Left lobe of liver (tissue), 2 donors: ENCODE results near the gene GABRG3. TPM values are rescaled to one million over a fixed set of nuclear protein-coding genes. Genes with fewer than 3 reads are reported as not detected.
"Not testable (repeated sequence)": the region's sequence is repeated elsewhere in the genome, so short reads cannot be mapped to it uniquely, and the experiment has no call there.

Experiments
- ATAC-seq: fragments of 200-7000 bp; cut with Tn5 transposase; one replicate; pipeline ENCODE4 v1.9.1; 2020; ENCODE audit warnings: mild to moderate bottlenecking, moderate library complexity
- DNase-seq: peaks from one replicate; pipeline ENCODE4 v3.0.0-alpha.2; 2020; ENCODE audit warnings: low spot score
- total RNA-seq: library from RNA; stranded (reverse); gene quantifications from one replicate; pipeline ENCODE4 v1.2.1, GENCODE V29; 2021
- donor health status: DM: no; HTN: no; CAD: no; lungs with moderate emphysema.
- donor health status: DM: no; HTN: yes; CAD: no.

Gene GABRG3
- total RNA-seq, 1 donor from 2014 or later, result 0.03 TPM

GRCh38 chr15:27172821-27173220, 201.8 kb downstream of the GABRG3 start:
- DNase-seq (no peak), ATAC-seq (no peak)

DNA sequence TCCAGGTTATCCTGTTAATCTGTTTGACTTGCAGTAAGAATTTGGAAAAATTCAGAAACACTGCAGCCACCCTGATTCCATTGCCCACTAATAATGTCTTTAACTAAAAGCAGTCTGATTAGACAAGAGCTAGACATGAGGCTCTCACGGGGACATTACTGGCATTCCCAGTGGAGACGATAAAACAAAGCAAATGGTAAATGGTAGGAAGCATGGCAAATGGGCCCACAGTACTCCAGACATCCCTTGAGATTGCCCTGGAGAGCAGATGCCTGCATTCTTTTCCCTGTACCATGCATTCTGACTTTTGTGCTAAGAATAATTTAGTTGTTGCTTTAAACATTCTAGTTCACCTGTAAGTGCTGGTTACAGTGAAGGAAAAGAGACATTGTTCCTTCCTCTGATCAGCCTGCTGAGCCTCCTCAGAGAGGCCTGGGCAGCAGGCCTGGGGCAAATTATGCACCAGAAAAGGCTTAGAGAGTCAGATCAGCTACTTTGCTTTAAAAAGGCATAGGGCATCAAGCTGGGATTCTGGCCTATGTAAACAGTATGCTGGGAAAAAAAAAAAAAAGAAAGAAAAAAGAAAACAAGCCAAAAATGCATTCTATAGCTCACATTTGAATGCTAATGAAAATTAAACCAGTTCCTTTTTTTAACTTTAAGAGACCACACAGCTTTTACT, 204.6 kb downstream of the GABRG3 start:
- no peak for DNase-seq
- ATAC-seq, result no peak

GRCh38 chr15:27176785-27177406, 205.9 kb downstream of the GABRG3 start:
- no peak for DNase-seq

DNA sequence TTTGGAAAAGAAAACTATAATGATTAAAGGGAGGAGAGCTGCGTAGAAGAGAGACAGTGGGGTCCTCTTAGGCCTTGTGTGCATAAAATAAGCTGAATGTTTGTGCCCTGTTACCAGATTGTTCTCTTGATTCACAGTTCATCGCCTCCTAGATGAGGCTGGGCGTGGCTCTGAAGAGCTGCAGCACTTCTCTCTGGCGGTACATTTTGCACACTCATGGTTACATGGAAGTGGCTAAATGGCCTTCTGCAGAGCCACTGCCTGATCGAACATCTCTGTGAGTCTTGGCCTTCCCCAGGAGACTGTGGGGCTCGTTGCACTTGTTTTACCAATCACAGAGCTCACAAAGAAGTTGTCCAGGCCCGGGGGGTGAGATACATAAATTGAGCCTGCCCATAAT, 208.8 kb downstream of the GABRG3 start:
- DNase-seq (no peak), ATAC-seq (no peak)

More at GRCh38 chr15:27176785-27177406, 205.9 kb downstream of the GABRG3 start:
- no peak for ATAC-seq

- no peak for ATAC-seq
- no peak for DNase-seq
Observed at GRCh38 chr15:27182561-27183110, 211.7 kb downstream of the GABRG3 start.

- no peak for ATAC-seq
- no peak for DNase-seq
Observed at GRCh38 chr15:27183201-27183600, 212.2 kb downstream of the GABRG3 start.

DNA sequence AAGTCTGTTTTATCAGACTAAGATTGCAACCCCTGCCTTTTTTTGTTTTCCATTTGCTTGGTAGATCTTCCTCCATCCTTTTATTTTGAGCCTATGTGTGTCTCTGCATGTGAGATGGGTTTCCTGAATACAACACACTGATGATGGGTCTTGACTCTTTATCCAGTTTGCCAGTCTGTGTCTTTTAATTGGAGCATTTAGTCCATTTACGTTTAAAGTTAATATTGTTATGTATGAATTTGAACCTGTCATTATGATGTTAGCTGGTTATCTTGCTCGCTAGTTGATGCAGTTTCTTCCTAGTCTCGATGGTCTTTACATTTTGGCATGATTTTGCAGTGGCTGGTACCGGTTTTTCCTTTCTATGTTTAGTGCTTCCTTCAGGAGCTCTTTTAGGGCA, 220.5 kb downstream of the GABRG3 start:
- not testable (repeated sequence) for ATAC-seq, DNase-seq

DNA sequence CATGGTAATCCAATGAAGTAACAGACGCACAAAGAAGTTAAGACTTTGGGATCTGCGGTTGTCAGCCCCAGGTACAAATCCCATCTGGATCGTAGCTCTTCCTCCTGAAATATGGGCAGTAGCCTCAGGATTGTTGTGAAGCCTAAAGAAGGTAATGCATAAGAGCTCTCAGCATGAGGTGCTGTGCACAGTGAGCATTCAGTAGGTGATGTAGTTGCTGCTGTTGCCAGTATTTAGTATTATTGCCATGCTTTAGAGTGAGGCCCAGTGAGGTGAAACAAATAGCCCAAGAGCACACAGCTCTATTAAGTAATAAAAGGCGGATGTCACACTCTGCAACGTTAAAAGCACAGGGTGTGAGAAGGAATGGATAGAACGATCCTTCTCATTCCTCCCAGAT, 225.7 kb downstream of the GABRG3 start:
- no peak for ATAC-seq
- DNase-seq, result no peak

DNA sequence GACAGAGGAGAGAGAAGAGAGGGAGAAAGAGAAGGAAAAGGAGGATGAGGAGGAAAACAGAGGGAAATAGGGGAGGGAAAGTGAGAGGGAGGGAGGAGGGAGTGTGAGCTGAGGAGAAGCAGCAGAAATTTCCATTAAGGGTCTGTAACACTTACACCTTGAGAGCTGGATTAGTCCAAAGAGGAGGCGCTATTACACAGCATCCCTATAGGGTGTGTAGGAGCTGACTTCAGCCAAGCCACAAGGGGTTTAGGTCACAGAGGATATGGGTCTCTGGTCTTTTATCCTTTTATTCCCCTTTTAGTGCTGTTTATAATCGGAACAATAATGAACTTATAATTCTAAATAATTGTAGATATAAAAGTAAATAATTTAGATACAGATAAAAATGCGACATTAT, 230.4 kb downstream of the GABRG3 start:
- no peak for DNase-seq

GRCh38 chr15:27210176-27210575, 239.2 kb downstream of the GABRG3 start:
- ATAC-seq (no peak), DNase-seq (no peak)

More for the DNA sequence above, 230.4 kb downstream of the GABRG3 start:
- ATAC-seq, result no peak

GRCh38 chr15:27214032-27214431, 243.1 kb downstream of the GABRG3 start:
- ATAC-seq (no peak), DNase-seq (no peak)

GRCh38 chr15:27214961-27215360, 244.0 kb downstream of the GABRG3 start:
- DNase-seq, result no peak
- ATAC-seq, result no peak

DNA sequence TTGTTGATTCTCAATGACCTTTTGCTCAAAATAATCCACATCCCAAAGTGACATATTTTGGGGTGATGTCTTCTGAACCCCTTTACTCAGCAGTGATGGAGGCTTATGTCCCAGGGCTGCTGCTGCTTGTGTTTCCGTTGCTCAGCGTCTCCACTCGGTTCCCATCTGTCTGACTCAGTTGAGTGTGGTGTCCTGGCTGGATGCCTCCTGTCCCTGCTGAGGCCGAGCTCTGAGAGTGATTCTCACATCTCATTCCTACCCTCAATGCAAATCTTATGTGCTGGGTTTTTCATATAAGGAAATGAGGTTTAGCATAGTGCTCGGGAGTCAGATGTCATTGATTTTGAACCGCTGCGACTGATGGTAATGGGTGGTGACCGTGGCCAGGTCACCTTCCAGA, 247.4 kb downstream of the GABRG3 start:
- ATAC-seq, result no peak
- DNase-seq, result no peak

DNA sequence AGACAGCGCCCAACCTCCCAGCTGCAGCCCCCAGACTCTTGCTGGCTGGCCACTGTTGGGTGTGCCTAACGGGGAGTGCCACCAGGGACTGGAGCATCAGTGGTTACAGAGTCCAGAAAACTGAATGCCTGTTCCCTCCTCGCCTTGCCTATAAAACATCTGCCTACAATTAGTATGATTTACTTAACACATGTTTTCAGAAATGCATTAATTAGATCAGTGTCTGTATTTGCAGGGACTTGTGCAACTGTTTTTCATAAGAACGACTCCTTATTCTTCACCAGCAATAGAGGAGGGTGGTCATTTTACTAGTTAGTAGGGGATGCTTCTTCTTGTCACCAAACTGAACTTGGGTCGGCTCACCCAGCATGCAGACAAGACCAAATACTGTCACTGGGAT, 248.7 kb downstream of the GABRG3 start:
- DNase-seq (no peak), ATAC-seq (no peak)

GRCh38 chr15:27220199-27220598, 249.2 kb downstream of the GABRG3 start:
- DNase-seq, result no peak
- ATAC-seq, result no peak

DNA sequence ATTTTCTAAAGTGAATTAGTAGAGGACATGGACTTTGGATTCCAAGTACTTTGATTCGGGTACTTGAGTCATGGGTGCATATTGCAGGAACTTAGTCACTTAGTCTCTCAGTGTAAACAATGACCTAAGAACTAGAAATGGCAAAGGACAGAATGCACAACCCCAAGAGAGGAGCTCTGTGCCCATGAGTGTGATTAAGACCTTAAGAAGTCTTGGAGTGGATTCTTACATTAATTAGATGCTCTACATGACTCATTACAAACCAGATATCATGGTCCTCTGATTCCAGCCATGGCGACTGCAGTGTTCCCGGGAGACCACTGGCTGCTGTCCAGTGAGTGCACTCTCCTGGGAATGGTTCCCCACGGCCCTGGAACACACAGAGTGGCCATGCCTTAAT, 251.5 kb downstream of the GABRG3 start:
- no peak for ATAC-seq

GRCh38 chr15:27223179-27223578, 252.2 kb downstream of the GABRG3 start:
- ATAC-seq (no peak), DNase-seq (no peak)

More for the DNA sequence above, 251.5 kb downstream of the GABRG3 start:
- no peak for DNase-seq

GRCh38 chr15:27231811-27232210, 260.8 kb downstream of the GABRG3 start:
- DNase-seq, result no peak
- ATAC-seq, result no peak

DNA sequence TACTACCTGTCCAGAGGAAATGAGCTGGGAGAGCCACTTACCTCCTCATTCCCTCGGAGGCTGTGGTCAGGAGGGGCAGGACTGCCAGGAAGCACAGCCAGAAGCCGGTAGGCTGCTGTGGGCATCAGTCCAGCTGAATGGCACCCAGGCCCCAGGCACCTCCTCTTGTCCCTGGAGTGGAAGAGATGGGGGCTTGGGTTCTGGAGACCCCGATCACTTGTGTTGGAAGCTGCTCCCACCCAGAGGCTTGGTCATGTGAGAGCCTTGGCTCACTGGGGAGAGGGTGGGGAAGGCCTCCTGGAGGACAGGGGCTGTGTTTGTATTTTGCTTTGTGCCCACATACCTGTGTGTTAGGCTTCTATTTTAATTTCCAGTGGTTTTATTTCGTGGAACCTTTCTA, 261.9 kb downstream of the GABRG3 start:
- ATAC-seq (no peak), DNase-seq (no peak)

DNA sequence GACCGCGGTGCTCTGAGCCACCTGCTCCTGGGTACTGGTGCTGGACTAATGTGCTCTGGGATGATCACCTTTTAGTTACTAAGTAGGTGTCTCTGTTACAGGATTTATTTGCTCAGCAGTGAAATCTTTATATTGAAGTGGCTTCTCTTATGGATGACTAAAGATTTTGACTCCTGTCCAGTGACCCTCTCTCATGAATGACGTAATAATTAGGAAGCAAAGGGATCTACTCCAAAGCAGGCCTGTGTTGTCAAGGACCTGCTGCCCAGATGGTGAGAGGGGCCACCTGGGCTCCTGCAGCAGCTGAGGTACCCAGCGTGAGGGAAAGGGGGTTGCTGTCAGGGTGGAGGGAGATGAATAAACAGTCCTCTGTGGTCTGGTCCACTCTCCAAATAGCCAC, 263.6 kb downstream of the GABRG3 start:
- ATAC-seq (no peak), DNase-seq (no peak)

GRCh38 chr15:27235161-27235560, 264.2 kb downstream of the GABRG3 start:
- no peak for DNase-seq
- ATAC-seq, result no peak

DNA sequence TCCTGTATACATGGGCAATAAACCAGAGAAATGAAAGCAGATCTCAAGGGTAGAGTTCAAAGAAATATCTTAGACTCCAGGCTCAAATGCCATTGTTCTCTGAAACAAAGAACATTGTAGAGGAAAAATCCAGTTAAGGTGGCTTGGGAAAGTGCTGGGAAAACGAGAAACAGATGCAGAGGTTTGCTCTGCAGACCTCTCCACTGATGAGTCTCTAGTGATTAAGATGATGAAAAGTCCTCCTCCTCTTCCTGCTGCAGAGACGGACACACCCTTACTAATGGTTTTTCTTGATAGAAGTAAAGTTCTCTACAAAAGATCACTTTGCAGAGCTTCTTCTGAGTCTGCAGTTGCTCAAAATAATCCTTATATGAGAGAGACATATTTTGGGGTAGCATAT, 264.7 kb downstream of the GABRG3 start:
- no peak for ATAC-seq
- no peak for DNase-seq
